Gastrocnemius medialis (tissue), 4 donors: ENCODE data around the gene LSM5.

Experiments used
- POLR2A ChIP-seq, 2 donors: fragments of 450-650 bp; IDR thresholded peaks; one replicate each; pipeline ENCODE4 v1.6.1; 2017; ENCODE audit warnings: antibody characterized with exemption in 2 of 2, mild to moderate bottlenecking in 2 of 2, moderate library complexity in 2 of 2
- TF ChIP-seq, protein P1 (sequence below), 5 experiments: fragments of 450-650 bp in 3 of 5; fragments of 200-600 bp in 2 of 5; sonication (generic) in 2 of 5; IDR thresholded peaks in 4 of 5; conservative IDR thresholded peaks in 1 of 5; 1 replicate in 4 of 5; 2 replicates in 1 of 5; pipeline ENCODE4 v1.5.1; 2016 to 2019; ENCODE audit warnings: antibody characterized with exemption in 5 of 5, mild to moderate bottlenecking in 3 of 5, moderate library complexity in 3 of 5

DNA sequence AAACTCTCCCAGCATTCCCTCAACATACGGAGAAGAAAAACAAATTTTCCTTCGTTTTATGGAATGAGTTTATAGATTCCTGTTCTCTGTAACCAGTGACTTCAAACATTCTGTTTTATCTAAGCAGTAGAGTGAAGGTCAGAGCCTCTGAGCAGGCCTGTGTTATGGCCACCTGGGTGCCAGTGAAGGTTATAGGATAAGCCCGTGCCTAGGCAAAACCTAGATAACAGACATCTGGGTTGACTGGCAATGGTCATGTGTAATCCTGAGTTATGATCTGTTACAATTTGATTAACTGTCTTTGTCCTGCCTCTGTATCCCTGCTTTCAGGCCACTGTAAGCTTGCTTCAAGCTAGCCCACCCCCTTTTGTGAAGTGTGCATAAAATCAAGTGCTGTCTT lies 8.3 kb downstream of the LSM5 start:
- TF ChIP-seq, protein P1, sequence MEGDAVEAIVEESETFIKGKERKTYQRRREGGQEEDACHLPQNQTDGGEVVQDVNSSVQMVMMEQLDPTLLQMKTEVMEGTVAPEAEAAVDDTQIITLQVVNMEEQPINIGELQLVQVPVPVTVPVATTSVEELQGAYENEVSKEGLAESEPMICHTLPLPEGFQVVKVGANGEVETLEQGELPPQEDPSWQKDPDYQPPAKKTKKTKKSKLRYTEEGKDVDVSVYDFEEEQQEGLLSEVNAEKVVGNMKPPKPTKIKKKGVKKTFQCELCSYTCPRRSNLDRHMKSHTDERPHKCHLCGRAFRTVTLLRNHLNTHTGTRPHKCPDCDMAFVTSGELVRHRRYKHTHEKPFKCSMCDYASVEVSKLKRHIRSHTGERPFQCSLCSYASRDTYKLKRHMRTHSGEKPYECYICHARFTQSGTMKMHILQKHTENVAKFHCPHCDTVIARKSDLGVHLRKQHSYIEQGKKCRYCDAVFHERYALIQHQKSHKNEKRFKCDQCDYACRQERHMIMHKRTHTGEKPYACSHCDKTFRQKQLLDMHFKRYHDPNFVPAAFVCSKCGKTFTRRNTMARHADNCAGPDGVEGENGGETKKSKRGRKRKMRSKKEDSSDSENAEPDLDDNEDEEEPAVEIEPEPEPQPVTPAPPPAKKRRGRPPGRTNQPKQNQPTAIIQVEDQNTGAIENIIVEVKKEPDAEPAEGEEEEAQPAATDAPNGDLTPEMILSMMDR (IDR thresholded peaks at IDR 0.05 in 4 of 5, conservative IDR thresholded peaks at IDR 0.05 in 1 of 5), result no peak
- no peak for TF ChIP-seq POLR2A (IDR thresholded peaks at IDR 0.05)
